NAMALWA (cell line): ENCODE data around the gene SMNDC1.
A peak's percentile ranks its signal among the peaks of the same experiment; 100 is the strongest.
"Not testable (repeated sequence)": the region's sequence is repeated elsewhere in the genome, so short reads cannot be mapped to it uniquely, and the experiment has no call there.

Experiments used
- DNase-seq: peaks from one replicate; pipeline ENCODE4 v3.0.0-alpha.2; 2015; ENCODE audit warnings: low spot score

Gene SMNDC1

GRCh38 chr10:110279407-110279986 is 25.2 kb downstream of the SMNDC1 start:
- DNase-seq = peak; percentile 83

GRCh38 chr10:110278562-110279406 is 25.9 kb downstream of the SMNDC1 start:
- DNase-seq = peak; percentile 35

- DNase-seq = no peak
These were observed 27.1 kb downstream of the SMNDC1 start for GRCh38 chr10:110277591-110277990.

GRCh38 chr10:110276603-110277002 is 28.1 kb downstream of the SMNDC1 start:
- no peak for DNase-seq

- no peak for DNase-seq
These were observed 29.5 kb downstream of the SMNDC1 start for GRCh38 chr10:110275128-110275729.

- DNase-seq = no peak
These were observed 30.1 kb downstream of the SMNDC1 start for GRCh38 chr10:110274647-110275046.

- no peak for DNase-seq
These were observed 30.6 kb downstream of the SMNDC1 start for GRCh38 chr10:110274072-110274627.

GRCh38 chr10:110273474-110273873 is 31.2 kb downstream of the SMNDC1 start:
- DNase-seq = peak; percentile 62

GRCh38 chr10:110272995-110273394 is 31.7 kb downstream of the SMNDC1 start:
- not testable (repeated sequence) for DNase-seq

GRCh38 chr10:110269374-110270318 is 35.1 kb downstream of the SMNDC1 start:
- DNase-seq = no peak

GRCh38 chr10:110268971-110269370 is 35.7 kb downstream of the SMNDC1 start:
- DNase-seq = no peak

GRCh38 chr10:110268442-110268841 is 36.3 kb downstream of the SMNDC1 start:
- peak; percentile 67 for DNase-seq

- no peak for DNase-seq
These were observed 37.4 kb downstream of the SMNDC1 start for GRCh38 chr10:110267276-110267675.

- DNase-seq = no peak
These were observed 39.0 kb downstream of the SMNDC1 start for GRCh38 chr10:110265573-110266193.

- no peak for DNase-seq
These were observed 41.6 kb downstream of the SMNDC1 start for GRCh38 chr10:110263164-110263563.

- no peak for DNase-seq
These were observed 43.8 kb downstream of the SMNDC1 start for GRCh38 chr10:110260746-110261477.

- no peak for DNase-seq
These were observed 45.4 kb downstream of the SMNDC1 start for GRCh38 chr10:110259317-110259716.

GRCh38 chr10:110258542-110258941 is 46.2 kb downstream of the SMNDC1 start:
- DNase-seq = no peak

- no peak for DNase-seq
These were observed 50.3 kb downstream of the SMNDC1 start for GRCh38 chr10:110254467-110254866.

GRCh38 chr10:110252151-110252550 is 52.6 kb downstream of the SMNDC1 start:
- no peak for DNase-seq
